Endothelial cell of umbilical vein (primary cell): ENCODE data around the gene TERT. TPM values are rescaled to one million over a fixed set of nuclear protein-coding genes. Genes with fewer than 3 reads are reported as not detected.

Experiments
- BruUV-seq: library from RNA; stranded (reverse); fragments of 400-500 nt; replicated peaks from 2 replicates; lab custom pipeline; 2021; lab: Mats Ljungman, UMichigan
- CTCF ChIA-PET: fragments of 300-600, 350-600 bp; sonication (Branson Sonifier 250); formaldehyde crosslinking; loops from one replicate; lab custom pipeline; 2021; ENCODE audit warnings: antibody characterized with exemption, inconsistent platforms; lab: Charles Lee
- POLR2A ChIA-PET: fragments of 300-600, 350-600 bp; sonication (Branson Sonifier 250); formaldehyde crosslinking; loops from one replicate; lab custom pipeline; 2021; ENCODE audit warnings: antibody characterized with exemption, inconsistent platforms; lab: Charles Lee
- DNase-seq: peaks from one replicate; pipeline ENCODE4 v3.0.0-alpha.2; 2011; ENCODE audit warnings: low read depth, low spot score
- FAIRE-seq: peaks from 2 replicates; lab custom pipeline; 2011; peaks lifted over from hg19 to GRCh38; lab: Jason Lieb, UNC
- H2AFZ ChIP-seq: 2 replicates; pipeline ENCODE4 v1.6.0; 2012; ENCODE audit warnings: low read depth, low read length, control low read depth, inconsistent platforms
- H3K27ac ChIP-seq: 2 replicates; pipeline ENCODE4 v1.5.1; 2011; ENCODE audit warnings: low read depth, mild to moderate bottlenecking, control low read depth, low read length, moderate library complexity; ENCODE audit not compliant: insufficient read depth
- H3K27me3 ChIP-seq, 2 experiments: 2 replicates each; pipeline versions ENCODE4 v1.6.0 to v1.6.1; 2011; ENCODE audit warnings: low read length in 2 of 2, mixed read lengths in 1 of 2; ENCODE audit not compliant: control insufficient read depth in 2 of 2, insufficient read depth in 2 of 2
- H3K36me3 ChIP-seq, 2 experiments: 2 replicates in 1 of 2; 3 replicates in 1 of 2; pipeline ENCODE4 v1.5.1; 2011; ENCODE audit warnings: low read length in 2 of 2, mild to moderate bottlenecking in 1 of 2, moderate library complexity in 1 of 2; ENCODE audit not compliant: control insufficient read depth in 2 of 2, insufficient read depth in 2 of 2; ENCODE audit errors: extremely low read depth in 1 of 2
- H3K4me1 ChIP-seq: 3 replicates; pipeline ENCODE4 v1.5.1; 2011; ENCODE audit warnings: mild to moderate bottlenecking, low read length; ENCODE audit not compliant: control insufficient read depth, insufficient read depth; ENCODE audit errors: extremely low read depth
- H3K4me2 ChIP-seq: 2 replicates; pipeline ENCODE4 v1.6.1; 2011; ENCODE audit warnings: low read length, control low read depth, mixed read lengths; ENCODE audit not compliant: insufficient read depth
- H3K4me3 ChIP-seq, 3 experiments: fragments of 200-600 bp in 1 of 3; sonication (generic), shearing (Covaris generic) in 1 of 3; replicated peaks in 1 of 3; 2 replicates each; pipeline ENCODE4 v1.5.1; 2011 to 2016; ENCODE audit warnings: control low read depth in 3 of 3, low read length in 3 of 3, mild to moderate bottlenecking in 2 of 3, inconsistent platforms in 1 of 3, low read depth in 1 of 3, moderate library complexity in 1 of 3; ENCODE audit not compliant: insufficient read depth in 1 of 3
- H3K79me2 ChIP-seq: 2 replicates; pipeline ENCODE4 v1.6.0; 2012; ENCODE audit warnings: low read length, inconsistent platforms; ENCODE audit not compliant: control insufficient read depth, insufficient read depth
- H3K9ac ChIP-seq: replicated peaks from 2 replicates; pipeline ENCODE3; 2011; ENCODE audit warnings: low read length, control low read depth; ENCODE audit not compliant: insufficient read depth; ENCODE audit errors: extremely low read depth
- H3K9me1 ChIP-seq: replicated peaks from 3 replicates; pipeline ENCODE4 v1.6.0; 2011; ENCODE audit warnings: mild to moderate bottlenecking, low read length; ENCODE audit not compliant: control insufficient read depth, insufficient read depth; ENCODE audit errors: extremely low read depth
- H3K9me3 ChIP-seq: replicated peaks from 2 replicates; pipeline ENCODE4 v1.5.1; 2012; ENCODE audit warnings: low read length, inconsistent platforms; ENCODE audit not compliant: control insufficient read depth, insufficient read depth
- H4K20me1 ChIP-seq: replicated peaks from 2 replicates; pipeline ENCODE3; 2011; ENCODE audit warnings: mild to moderate bottlenecking, low read length; ENCODE audit not compliant: control insufficient read depth, insufficient read depth; ENCODE audit errors: extremely low read depth
- EZH2 ChIP-seq: IDR thresholded peaks from 2 replicates; pipeline ENCODE4 v1.6.1; 2012; ENCODE audit warnings: borderline replicate concordance, low read depth, mild to moderate bottlenecking, moderate library complexity, low read length, inconsistent platforms; ENCODE audit not compliant: severe bottlenecking
- FOS ChIP-seq: IDR thresholded peaks from 2 replicates; pipeline ENCODE4 v1.6.1; 2011; ENCODE audit warnings: mild to moderate bottlenecking, low read length, moderate library complexity, borderline replicate concordance; ENCODE audit not compliant: insufficient read depth
- GATA2 ChIP-seq: IDR thresholded peaks from 2 replicates; pipeline ENCODE4 v1.7.0; 2011; ENCODE audit warnings: low read depth, mild to moderate bottlenecking, moderate library complexity, mixed read lengths, low read length; ENCODE audit not compliant: insufficient read length, insufficient read depth
- JUN ChIP-seq: IDR thresholded peaks from 2 replicates; pipeline ENCODE4 v1.6.1; 2011; ENCODE audit warnings: borderline replicate concordance, low read depth; ENCODE audit not compliant: insufficient read length, insufficient read depth
- MYC ChIP-seq: IDR thresholded peaks from one replicate; pipeline ENCODE4 v1.6.1; 2011; ENCODE audit warnings: mild to moderate bottlenecking, low read depth, low read length
- POLR2A ChIP-seq: IDR thresholded peaks from 2 replicates; pipeline ENCODE4 v1.6.1; 2012; ENCODE audit warnings: low read depth, mild to moderate bottlenecking, control low read depth, low read length
- POLR2AphosphoS5 ChIP-seq: IDR thresholded peaks from 2 replicates; pipeline ENCODE4 v1.6.1; 2012; ENCODE audit warnings: low read depth, mild to moderate bottlenecking, control low read depth, low read length, moderate library complexity; ENCODE audit not compliant: insufficient read depth
- dilution Hi-C: fragments of 300-500 bp; cut with MboI; formaldehyde crosslinking; loops from one replicate; pipeline ENCODE4 v1.15.0; 2019; ENCODE audit warnings: low sequenced_read_pairs; ENCODE audit not compliant: extremely low pct_ligation_motif_present
- intact Hi-C: fragments of 100-400 bp; cut with micrococcal nuclease; formaldehyde crosslinking; loops from one replicate; pipeline ENCODE4 v1.10.0; 2022
- polyA plus RNA-seq, 4 experiments: library from polyadenylated mRNA; depleted of rRNA in 3 of 4; stranded (reverse) in 3 of 4; unstranded in 1 of 4; fragments of >200 nt; gene quantifications; 2 replicates each; pipeline versions ENCODE4 v1.2.1 to v1.2.3, GENCODE V29; 2011 to 2012; ENCODE audit warnings: missing spikeins in 1 of 4
- total RNA-seq: library from RNA; stranded (reverse); gene quantifications from 2 replicates; pipeline ENCODE4 v1.2.3, GENCODE V29; 2021
- TF ChIP-seq, protein P1 (sequence below): IDR thresholded peaks from 2 replicates; pipeline ENCODE4 v1.6.1; 2011; ENCODE audit not compliant: insufficient read depth, insufficient read length
- TF ChIP-seq, protein P2 (sequence below), 2 donors: IDR thresholded peaks; 1 replicate in 1 of 2; 2 replicates in 1 of 2; pipeline ENCODE4 v1.5.1; 2011; ENCODE audit warnings: low read length in 2 of 2, mild to moderate bottlenecking in 2 of 2, moderate library complexity in 2 of 2, control low read depth in 1 of 2, inconsistent platforms in 1 of 2, low read depth in 1 of 2; ENCODE audit not compliant: insufficient read depth in 1 of 2; ENCODE audit errors: extremely low read depth in 1 of 2

TERT gene
- total and polyA plus RNA-seq, 2 donors (not counting 3 experiments of a cell fraction or from before 2014, with no cell fraction given): 0.04 TPM; not detected in 1

DNA sequence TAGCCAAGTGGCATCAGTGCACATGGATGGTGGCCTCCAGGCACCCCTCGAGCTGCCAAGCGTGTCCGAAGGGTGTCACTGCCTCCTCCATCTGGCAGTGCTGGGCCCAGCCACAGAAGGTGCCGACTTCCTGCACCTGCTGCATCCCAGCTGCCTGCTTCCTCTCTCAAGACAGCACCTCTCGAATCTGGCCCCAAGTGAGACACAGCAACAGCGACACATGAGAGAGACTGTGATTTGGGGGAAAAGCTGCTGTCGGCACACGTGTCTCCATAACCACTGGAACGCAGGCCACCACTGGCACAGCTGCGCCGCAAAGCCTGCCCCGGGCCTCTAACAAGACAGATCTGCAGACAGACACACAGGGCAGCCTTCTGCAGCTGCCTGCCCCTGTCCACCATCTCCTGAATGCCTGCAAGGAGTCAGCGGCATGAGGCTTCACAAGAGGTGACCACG is 41.3 kb upstream of the TERT start:
- ChIA-PET POLR2A (no interaction called here), CTCF (no interaction called here)
- dilution Hi-C loops (no loop called here), intact Hi-C loops (no loop called here)
- TF ChIP-seq JUN: no peak
- TF ChIP-seq POLR2A: no peak
- no peak for TF ChIP-seq POLR2AphosphoS5
- no peak for TF ChIP-seq MYC
- no peak for TF ChIP-seq EZH2
- TF ChIP-seq, protein P1, sequence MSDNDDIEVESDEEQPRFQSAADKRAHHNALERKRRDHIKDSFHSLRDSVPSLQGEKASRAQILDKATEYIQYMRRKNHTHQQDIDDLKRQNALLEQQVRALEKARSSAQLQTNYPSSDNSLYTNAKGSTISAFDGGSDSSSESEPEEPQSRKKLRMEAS: no peak
- TF ChIP-seq FOS: no peak
- TF ChIP-seq GATA2: no peak
- TF ChIP-seq, protein P2, sequence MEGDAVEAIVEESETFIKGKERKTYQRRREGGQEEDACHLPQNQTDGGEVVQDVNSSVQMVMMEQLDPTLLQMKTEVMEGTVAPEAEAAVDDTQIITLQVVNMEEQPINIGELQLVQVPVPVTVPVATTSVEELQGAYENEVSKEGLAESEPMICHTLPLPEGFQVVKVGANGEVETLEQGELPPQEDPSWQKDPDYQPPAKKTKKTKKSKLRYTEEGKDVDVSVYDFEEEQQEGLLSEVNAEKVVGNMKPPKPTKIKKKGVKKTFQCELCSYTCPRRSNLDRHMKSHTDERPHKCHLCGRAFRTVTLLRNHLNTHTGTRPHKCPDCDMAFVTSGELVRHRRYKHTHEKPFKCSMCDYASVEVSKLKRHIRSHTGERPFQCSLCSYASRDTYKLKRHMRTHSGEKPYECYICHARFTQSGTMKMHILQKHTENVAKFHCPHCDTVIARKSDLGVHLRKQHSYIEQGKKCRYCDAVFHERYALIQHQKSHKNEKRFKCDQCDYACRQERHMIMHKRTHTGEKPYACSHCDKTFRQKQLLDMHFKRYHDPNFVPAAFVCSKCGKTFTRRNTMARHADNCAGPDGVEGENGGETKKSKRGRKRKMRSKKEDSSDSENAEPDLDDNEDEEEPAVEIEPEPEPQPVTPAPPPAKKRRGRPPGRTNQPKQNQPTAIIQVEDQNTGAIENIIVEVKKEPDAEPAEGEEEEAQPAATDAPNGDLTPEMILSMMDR (IDR thresholded peaks at IDR 0.05; ENCODE audit: extremely low read depth in 1 of 2, insufficient read depth in 1 of 2, low read depth in 1 of 2, low read length in 2 of 2): no peak
- Histone ChIP-seq H3K9me3 (no peaks in the 10 kb centered on the region), H3K4me3 (no peak overlapping the region), H4K20me1 (no peaks in the 10 kb centered on the region), H3K9me1 (no peaks in the 10 kb centered on the region), H3K27me3 (no peaks in the 10 kb centered on the region), H3K36me3 (peaks cover 0 to 62% of the 10 kb centered on the region in 2 experiments), H3K4me1 (no peaks in the 10 kb centered on the region), H2AFZ (no peak overlapping the region), H3K27ac (no peak overlapping the region), H3K79me2 (no peaks in the 10 kb centered on the region), H3K9ac (no peak overlapping the region), H3K4me2 (no peak overlapping the region)
- DNase-seq (no peak), FAIRE-seq (no peak)
- no TSS peak for BruUV-seq
